ENCODE results near the gene NMT2. TPM values are rescaled to one million over a fixed set of nuclear protein-coding genes. Genes with fewer than 3 reads are reported as not detected.

NMT2 gene
- total and polyA plus RNA-seq, 2 of the 4 experiments (the other 2 are of a cell fraction), result 18.7 to 41.0 TPM

GRCh38 chr10:15196021-15196834, 27.7 kb upstream of the NMT2 start:
- Histone ChIP-seq H3K27ac (ENCODE audit: insufficient read depth, low read length) (no peak overlapping the region), H3K4me2 (ENCODE audit: low read depth, low read length) (no peak overlapping the region), H3K4me3 (ENCODE audit: insufficient read depth, low read depth, low read length) (no peak overlapping the region), H2AK5ac (ENCODE audit: low read depth, low read length) (peak overlapping the region; percentile 76; the same call in 1 of the 2 replicates), H3K36me3 (ENCODE audit: control insufficient read depth, insufficient read depth, low read length) (no peaks in the 10 kb centered on the region), H3K4ac (ENCODE audit: low read depth, low read length) (no peak overlapping the region; the same call in 1 of the 2 replicates), H3K9me3 (ENCODE audit: control insufficient read depth, insufficient read depth, low read length) (no peaks in the 10 kb centered on the region), H2AK9ac (replicated peaks; ENCODE audit: low read depth, low read length, poor library complexity) (no peak overlapping the region), H4K8ac (ENCODE audit: low read depth in 2 of 2, low read length in 2 of 2) (no peak overlapping the region), H2AFZ (replicated peaks; ENCODE audit: low read length, poor library complexity) (no peak overlapping the region), H3K23ac (ENCODE audit: low read depth, low read length) (no peak overlapping the region), H2BK20ac (ENCODE audit: low read depth, low read length) (no peak overlapping the region; the same call in none of the 2 replicates), H3K56ac (ENCODE audit: extremely low read depth, insufficient read depth, low read length) (no peak overlapping the region), H3K9ac (ENCODE audit: low read depth, low read length) (no peak overlapping the region), H2BK15ac (ENCODE audit: low read depth, low read length) (no peak overlapping the region; the same call in 2 of the 3 replicates), H4K20me1 (ENCODE audit: insufficient read depth, low read length) (no peaks in the 10 kb centered on the region), H3K14ac (replicated peaks; ENCODE audit: low read depth, low read length) (no peak overlapping the region), H3K4me1 (ENCODE audit: control insufficient read depth, insufficient read depth, low read length) (peaks cover 14% of the 10 kb centered on the region), H3K27me3 (ENCODE audit: control insufficient read depth, insufficient read depth, low read length) (no peaks in the 10 kb centered on the region), H3K79me1 (ENCODE audit: low read depth in 1 of 2, low read length in 2 of 2) (no peaks in the 10 kb centered on the region), H4K5ac (ENCODE audit: low read depth, low read length) (no peak overlapping the region), H3K9me1 (ENCODE audit: insufficient read depth, low read length) (peaks cover 11% of the 10 kb centered on the region), H2BK5ac (ENCODE audit: low read depth, low read length, poor library complexity, severe bottlenecking) (no peak overlapping the region), H3K18ac (ENCODE audit: low read depth, low read length) (no peak overlapping the region), H4K91ac (ENCODE audit: insufficient read depth, low read depth, low read length) (no peak overlapping the region), H2BK120ac (ENCODE audit: low read depth, low read length) (peak overlapping the region; percentile 67; the same call in 1 of the 2 replicates)
- CTCF ChIA-PET, result no interaction called here
- in situ Hi-C loops (cut with MboI; ENCODE audit: low sequenced_read_pairs) (no loop called here), intact Hi-C loops (cut with micrococcal nuclease) (no loop called here), dilution Hi-C loops (cut with HindIII; ENCODE audit: low sequenced_read_pairs, unreplicated experiment) (no loop called here)
- POLR2A ChIA-PET (ENCODE audit: unreplicated experiment), result no interaction called here
- no peak for TF ChIP-seq RAD21 (IDR thresholded peaks at IDR 0.05; ENCODE audit: low read length)
- TF ChIP-seq, protein P1, sequence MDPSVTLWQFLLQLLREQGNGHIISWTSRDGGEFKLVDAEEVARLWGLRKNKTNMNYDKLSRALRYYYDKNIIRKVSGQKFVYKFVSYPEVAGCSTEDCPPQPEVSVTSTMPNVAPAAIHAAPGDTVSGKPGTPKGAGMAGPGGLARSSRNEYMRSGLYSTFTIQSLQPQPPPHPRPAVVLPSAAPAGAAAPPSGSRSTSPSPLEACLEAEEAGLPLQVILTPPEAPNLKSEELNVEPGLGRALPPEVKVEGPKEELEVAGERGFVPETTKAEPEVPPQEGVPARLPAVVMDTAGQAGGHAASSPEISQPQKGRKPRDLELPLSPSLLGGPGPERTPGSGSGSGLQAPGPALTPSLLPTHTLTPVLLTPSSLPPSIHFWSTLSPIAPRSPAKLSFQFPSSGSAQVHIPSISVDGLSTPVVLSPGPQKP (IDR thresholded peaks at IDR 0.05; ENCODE audit: borderline replicate concordance, low read depth, low read length), result no peak
- TF ChIP-seq RCOR1 (IDR thresholded peaks at IDR 0.05; ENCODE audit: insufficient replicate concordance, low read length), result no peak
- TF ChIP-seq, protein P2, sequence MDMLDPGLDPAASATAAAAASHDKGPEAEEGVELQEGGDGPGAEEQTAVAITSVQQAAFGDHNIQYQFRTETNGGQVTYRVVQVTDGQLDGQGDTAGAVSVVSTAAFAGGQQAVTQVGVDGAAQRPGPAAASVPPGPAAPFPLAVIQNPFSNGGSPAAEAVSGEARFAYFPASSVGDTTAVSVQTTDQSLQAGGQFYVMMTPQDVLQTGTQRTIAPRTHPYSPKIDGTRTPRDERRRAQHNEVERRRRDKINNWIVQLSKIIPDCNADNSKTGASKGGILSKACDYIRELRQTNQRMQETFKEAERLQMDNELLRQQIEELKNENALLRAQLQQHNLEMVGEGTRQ (IDR thresholded peaks at IDR 0.05; ENCODE audit: low read depth, low read length), result no peak
- no peak for TF ChIP-seq BHLHE40 (IDR thresholded peaks at IDR 0.05; ENCODE audit: low read depth, low read length)
- no peak for TF ChIP-seq CEBPB (IDR thresholded peaks at IDR 0.05; ENCODE audit: low read depth, low read length)
- TF ChIP-seq MXI1 (IDR thresholded peaks at IDR 0.05; ENCODE audit: borderline replicate concordance, low read depth, low read length), result no peak
- TF ChIP-seq SMC3 (IDR thresholded peaks at IDR 0.05; ENCODE audit: low read depth, low read length), result no peak
- DNase-seq (no peak), ATAC-seq (ENCODE audit: low read depth) (no peak)
- WGBS, 2 experiments (ENCODE audit: extremely low coverage in 2 of 2, insufficient read length in 1 of 2), result 86% methylated on average over 10 of the region's 12 CpGs; no CpG with 5 or more reads in 1 of the 2 experiments
- BruUV-seq (replicated peaks), result no TSS peak
